HG02798 (cell line): ENCODE results near the gene CDKAL1.
A peak's percentile ranks its signal among the peaks of the same experiment; 100 is the strongest.
"Not testable (repeated sequence)": the region's sequence is repeated elsewhere in the genome, so short reads cannot be mapped to it uniquely, and the experiment has no call there.

Experiments used
- ATAC-seq: cut with Tn5 transposase; IDR thresholded peaks from one replicate; pipeline ENCODE4 v1.9.1; 2021; ENCODE audit warnings: mild to moderate bottlenecking; ENCODE audit not compliant: unreplicated experiment, poor library complexity

Gene CDKAL1

DNA sequence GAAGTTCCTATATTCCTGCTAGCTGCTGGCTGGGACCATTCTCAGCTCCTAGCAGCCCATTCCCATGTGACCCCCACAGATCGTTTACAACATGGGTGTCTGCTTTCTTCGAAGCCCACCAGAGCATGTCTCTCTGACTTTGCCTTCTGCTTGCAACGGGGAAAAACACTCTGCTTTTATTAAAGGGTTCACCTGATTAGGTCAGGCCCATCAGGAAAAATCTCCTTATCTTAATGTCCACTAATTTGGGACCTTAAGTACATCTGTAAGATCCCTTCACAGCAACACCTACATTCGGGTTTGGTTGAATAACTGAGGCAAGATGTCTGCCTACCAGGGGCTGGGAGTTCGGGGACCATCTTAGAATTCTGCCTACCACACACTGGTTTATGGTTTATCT is 496.9 kb downstream of the CDKAL1 start:
- no peak for ATAC-seq

DNA sequence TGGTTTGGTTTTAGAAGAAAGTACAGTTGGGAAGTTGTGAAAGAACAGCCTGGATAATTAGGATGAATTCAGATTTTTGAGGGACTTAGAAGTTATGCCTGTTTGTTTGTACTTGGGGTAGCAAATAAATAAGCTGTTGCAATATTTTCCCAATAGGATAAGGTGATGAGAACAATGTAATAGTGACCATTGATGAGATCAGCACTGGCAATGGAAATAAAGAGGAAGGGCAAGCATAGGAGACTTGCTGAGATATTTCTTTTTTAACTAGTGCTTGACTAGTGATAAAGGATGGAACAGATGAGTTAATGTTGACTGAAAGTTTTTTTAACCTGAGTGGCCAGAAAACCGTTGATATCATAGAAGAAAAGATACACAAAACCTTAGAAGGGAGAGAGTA is 498.8 kb downstream of the CDKAL1 start:
- no peak for ATAC-seq

DNA sequence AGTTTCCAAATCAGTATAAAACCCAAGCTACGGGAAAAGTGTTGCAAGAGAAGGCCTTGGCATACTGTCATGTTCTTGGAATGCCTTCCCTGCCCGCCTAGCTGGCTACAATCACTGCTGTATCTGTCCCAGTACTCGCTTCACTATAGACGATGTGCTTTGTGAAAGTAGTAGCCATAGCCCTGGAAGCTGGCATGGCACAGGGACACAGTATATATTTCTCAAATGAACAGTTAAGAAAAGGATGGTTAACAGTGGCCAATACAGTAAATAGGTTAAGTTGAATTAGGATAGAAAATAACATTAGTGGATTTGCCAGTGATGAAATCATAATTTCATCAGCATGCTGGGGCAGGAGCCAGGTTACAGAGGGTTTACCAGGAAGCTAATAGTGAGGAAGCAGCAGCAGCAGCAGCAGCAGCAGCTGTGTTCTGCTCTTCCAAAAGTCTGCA is 499.3 kb downstream of the CDKAL1 start:
- no peak for ATAC-seq

DNA sequence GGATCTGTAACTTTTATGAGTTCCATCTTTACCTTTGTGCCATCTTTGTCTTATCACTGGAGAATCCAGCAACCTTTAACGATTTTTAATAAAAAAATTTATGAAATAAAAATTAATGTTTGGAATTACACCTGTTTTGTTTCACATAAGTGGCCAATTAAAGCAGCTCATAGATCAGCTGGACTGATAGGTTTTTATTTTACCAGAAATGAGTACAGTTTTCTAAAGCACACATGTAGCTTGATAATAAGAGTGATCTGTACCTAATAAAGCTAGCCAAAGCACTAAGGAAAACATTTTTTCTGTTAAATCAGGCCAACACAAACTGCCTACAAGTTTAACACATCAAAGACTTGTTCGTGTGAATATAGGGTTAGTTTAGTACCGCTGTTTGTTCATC is 500.1 kb downstream of the CDKAL1 start:
- no peak for ATAC-seq

DNA sequence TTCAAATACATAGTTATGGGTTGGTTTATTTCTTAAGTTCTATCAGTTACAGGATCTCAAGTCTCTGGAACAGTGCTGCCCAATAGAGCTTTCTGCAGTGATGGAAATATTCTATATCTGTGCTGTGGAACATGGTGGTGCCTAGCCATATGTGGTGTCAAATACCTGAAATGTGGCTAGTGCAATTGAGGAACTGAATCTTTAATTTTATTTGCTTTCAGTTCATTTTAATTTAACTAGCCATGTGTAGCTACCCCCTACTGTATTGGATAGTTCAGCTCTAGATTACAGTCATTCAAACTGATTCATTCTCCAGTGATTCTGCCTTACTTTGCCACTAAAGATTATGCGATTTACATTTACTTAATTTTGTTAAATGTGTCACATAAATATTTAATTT is 503.2 kb downstream of the CDKAL1 start:
- ATAC-seq: peak; percentile 58

DNA sequence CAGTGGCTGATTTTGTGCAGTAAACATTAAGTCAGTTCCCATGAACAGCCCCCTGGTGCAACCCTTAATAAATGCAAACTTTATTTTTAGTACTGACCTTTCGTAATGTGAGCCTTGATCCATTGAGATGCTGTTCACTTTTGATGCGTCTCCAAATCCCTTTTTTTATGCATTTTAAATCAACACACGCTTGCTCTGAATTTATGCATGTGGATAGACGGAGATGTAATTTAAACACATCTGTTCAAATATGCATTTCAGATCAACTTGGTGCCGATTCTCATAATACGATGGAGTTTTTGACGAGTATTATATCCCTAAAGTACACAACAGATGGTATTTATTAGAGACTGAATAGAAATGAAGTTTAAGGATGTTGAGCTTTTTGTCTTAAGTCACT is 505.7 kb downstream of the CDKAL1 start:
- no peak for ATAC-seq

DNA sequence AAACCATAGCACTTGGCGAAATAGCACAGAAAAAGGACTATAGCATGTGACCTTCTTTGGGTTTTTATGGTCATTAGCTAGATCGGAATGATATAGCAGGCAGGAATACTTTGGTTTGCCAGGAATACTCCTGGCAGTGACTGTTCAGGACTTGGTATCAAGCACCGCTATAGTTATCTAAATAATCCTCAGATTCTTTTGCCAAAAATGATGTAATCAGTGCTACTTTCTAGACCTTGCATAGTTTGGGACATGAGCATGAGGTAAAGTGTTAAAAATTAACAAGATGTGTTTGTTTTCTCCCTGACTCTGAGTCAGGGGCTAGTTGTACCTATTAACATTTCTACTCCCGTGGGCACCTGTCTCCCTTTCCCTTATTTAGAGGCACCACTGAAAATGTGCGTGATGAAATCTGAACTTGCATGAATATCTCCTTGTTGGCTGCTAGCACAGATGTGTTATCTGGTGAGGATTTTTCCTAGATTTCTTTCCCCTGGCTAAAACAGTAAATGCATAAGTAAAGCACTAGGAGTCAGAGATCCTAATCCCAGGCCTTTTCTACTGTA is 511.0 kb downstream of the CDKAL1 start:
- ATAC-seq: no peak

DNA sequence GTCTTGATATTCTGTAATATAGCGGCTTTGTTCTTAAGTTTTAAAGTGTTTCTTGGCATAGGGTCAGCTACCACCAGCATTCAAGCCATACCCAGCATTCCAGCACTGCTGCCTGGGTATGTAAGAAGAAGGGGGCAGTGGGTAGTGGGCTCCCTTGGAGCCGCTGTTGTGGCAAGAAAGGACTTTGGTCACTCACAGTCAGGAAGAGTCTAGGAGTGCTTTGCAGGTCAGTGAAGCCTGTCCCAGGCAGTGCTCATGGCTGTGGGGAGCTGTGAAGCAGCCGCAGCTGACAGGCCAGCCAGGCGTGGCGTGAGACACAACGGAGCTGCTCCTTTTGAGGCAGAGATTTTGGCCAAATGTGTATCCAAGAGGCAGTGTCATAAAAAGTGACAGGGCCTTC is 512.0 kb downstream of the CDKAL1 start:
- no peak for ATAC-seq

DNA sequence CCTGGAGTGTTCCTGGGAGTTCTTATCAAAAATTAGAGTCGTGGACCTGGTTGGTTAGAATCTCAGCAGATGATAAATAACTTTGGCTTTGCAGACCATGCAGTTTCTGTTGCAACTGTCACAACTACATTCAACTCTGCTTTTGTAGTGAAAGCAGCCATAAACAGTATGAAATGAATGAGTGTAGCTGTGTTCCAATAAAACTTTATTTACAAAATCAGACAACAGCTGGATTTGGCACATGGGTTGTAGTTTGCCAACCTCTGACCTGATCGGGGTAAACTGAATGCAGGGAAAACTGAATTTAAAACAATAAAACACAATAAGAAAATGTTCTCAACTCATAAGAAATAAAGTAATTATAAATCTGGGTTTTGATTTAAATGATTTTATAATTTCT is 513.8 kb downstream of the CDKAL1 start:
- no peak for ATAC-seq

DNA sequence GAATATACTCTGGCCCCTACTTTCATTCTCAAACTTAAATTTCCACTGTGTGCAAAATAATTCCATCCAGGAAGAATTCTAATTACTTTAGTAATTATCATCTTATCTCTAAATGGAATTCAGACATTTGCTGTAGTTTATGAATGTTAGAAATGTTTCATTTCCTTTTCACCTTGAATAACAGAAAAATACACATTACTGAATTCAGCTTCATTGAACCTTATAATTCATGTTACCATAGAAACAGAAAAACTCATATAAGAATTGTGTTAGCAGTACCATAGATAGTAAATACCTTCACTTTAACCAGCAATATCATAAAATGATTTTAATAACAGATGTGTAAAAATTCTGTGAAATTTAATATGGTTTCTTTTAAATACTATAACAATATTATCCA is 514.9 kb downstream of the CDKAL1 start:
- no peak for ATAC-seq

DNA sequence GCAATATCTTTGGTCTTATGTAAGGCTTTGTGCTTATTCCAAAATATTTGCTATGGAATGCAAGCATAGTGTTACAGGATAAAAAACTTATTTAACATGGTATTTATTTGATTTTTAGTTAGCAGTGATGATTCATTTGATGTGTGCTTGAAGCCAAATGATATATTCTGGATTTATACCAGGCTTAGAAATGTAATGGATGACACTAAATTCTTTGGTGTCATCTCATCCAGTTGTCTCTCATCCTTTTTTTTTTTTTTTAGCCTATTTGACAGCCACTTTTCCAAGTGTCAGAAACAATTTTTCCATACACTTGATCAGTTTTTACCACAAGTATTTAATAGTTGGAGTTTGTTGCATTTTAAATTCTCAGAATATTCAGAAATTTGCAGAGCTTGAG is 515.3 kb downstream of the CDKAL1 start:
- ATAC-seq: no peak

DNA sequence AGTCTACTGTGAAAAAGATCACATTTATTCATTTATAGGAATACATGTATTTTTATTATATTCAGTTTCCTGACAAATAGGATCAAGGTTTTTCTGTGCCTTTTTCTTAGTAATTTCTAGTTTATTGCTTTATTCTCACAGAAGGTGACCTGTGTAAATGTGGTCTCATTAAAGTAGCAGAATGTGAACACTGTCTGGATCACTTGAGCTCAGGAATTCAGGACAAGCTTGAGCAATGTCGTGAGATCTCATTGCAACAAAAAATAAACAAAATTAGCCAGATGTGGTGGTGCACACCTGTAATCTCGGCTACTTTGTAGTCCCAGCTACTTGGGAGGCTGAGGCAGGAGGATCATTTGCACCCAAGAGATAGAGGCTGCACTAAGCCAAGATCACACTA is 516.7 kb downstream of the CDKAL1 start:
- no peak for ATAC-seq

DNA sequence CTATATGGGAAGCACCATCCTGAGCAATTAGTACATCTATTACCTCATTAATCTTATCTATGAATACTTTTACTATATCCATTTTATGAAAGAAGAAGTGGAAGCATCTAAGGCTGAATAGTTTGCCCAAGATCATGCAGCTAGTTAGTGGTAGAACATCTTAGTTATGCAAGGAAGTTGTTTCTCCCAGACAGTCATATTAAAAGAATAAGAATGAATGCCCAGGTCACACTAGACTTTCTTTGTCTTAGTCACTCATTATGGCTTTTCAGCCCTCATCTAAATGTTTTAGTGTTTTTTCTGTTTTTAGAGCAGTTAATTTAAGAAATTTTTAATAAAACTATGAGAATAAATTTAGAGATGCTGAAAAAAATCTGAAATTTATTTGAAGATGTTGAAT is 517.5 kb downstream of the CDKAL1 start:
- ATAC-seq: no peak

DNA sequence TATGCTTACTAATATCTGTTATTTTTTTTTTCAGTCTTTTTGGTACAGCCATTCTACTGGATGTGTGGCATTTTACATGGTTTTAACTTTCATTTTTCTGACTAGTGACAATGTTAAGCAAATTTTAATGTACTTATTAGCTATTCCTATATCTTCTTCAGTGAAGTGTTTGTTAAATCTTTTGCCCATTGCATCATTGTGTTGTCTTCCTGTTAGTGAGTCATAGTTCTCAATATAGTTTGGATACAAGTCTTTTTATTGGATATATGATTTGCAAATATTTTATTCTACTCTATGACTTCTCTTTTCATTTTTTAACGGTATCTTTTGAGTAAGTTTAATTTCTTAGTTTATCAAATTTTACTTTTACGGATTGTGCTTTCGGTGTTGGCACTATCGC is 519.4 kb downstream of the CDKAL1 start:
- ATAC-seq: no peak

DNA sequence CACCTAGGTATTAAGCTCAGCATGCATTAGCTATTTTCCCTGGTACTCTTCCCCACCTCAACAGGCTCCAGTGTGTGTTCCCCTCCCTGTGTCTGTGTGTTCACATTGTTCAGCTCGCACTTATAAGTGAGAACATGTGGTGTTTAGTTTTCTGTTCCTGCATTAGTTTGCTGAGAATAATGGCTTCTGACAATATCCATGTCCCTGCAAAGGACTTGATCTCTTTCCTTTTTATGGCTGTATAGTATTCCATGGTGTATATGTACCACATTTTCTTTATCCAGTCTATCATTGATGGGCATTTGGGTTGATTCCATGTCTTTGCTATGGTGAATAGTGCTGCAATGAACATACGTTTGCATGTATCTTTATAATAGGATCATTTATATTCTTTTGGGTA is 521.2 kb downstream of the CDKAL1 start:
- not testable (repeated sequence) for ATAC-seq

DNA sequence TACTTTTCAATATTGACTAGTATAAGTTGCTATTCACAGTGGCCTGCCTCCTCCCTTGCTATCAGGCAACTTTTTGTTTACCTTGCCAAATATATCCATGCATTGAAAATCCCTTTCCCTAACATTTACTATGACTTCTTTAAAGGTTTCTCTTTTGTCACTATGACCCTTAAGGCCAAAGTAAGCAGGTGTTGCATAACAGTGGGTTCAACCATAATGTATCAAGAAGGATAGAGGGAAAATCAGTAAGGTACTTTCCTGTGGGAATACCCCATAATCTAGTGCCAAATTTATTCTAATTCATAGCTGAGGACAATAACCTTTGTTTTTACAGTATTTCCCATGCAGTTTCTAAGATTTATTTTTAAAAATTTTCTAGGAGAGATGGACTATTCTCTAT is 527.6 kb downstream of the CDKAL1 start:
- ATAC-seq: no peak

DNA sequence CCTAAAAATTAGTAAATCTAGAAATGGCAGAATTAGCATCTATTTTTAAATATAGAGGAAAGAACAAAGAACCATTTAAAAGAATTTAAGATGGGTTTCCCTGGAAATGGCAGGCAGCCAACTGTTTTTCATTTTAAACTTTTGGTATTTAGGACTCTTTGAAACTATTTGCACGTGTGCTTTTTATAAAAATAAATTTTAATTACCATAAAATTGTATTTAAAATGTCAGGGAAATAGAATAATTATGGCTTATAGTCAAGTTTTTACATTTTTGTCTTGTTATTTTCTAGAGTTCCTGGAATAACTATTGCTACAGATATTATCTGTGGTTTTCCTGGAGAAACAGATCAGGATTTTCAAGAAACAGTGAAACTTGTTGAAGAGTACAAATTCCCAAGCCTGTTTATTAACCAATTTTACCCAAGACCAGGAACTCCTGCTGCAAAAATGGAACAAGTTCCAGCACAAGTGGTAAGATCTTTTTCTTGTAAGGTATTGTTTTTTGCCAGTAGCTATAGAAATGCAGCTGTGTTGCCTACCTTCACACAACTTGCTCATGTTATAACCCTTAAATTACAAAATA is 530.6 kb downstream of the CDKAL1 start:
- no peak for ATAC-seq

DNA sequence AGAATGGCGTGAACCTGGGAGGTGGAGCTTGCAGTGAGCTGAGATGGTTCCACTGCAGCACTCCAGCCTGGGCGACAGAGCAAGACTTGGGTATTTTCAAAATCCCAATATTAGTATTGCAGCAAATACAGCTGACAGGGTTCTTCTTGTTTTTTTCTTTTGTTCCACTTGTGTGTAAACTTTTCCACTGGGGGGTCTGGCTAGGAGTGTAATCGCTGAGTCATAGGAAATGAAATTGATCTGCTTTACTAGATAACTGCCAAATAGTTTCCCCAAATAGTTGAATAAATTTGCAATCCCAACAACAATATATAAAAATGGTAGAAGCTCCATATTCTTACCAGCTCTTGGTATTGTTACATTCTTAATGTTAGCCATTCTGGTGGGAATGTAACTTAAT is 533.3 kb downstream of the CDKAL1 start:
- ATAC-seq: no peak

DNA sequence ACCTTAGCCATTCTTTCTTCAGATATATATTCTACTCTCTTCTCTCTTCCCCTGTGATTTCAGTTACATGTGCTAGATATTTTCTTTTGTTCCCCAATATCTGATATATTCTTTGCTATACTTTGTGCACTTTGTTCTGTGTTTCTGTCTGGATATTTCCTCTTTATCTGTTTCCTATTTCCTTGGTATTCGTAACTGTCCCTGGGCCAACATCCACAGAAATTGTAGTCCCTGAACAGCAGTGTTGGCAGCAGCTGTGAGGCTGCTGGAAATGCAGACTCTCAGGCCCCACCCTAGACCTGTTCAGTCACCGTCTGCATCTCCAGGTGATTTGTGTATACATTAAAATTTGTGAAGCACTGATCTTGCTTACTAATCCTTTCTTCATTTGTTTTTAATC is 536.4 kb downstream of the CDKAL1 start:
- ATAC-seq: no peak

DNA sequence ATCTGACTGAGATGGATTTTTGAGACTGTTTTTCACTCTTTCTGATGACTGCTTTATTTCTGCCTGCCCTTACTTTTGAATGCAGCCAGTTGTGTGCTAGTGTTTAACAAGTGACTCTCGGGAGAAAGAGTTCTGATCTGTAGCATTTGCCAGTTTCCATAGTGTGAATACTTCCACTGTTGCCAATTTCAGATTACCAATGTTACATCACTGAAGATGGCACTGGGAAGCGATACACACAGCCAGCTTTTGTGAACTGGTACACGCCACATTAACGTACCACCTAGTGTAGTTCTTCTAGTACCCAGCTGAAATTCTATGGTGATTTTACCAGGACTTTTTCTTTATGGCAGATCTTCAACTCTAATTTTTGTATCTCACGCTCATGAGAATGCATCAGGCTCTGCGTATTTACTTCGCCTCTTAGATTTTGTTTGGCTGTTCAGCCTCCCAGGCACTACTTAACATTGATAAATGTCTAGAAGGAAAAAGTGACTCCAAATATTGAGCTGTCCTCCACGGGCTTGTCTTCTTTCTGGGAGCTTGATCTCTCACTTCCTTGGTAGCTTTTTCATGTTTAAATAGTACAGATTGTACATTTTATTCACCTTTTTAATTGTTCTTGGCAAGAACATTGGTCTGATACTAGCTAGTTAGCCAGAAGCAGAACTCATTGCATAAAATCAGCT is 537.7 kb downstream of the CDKAL1 start:
- ATAC-seq: no peak

DNA sequence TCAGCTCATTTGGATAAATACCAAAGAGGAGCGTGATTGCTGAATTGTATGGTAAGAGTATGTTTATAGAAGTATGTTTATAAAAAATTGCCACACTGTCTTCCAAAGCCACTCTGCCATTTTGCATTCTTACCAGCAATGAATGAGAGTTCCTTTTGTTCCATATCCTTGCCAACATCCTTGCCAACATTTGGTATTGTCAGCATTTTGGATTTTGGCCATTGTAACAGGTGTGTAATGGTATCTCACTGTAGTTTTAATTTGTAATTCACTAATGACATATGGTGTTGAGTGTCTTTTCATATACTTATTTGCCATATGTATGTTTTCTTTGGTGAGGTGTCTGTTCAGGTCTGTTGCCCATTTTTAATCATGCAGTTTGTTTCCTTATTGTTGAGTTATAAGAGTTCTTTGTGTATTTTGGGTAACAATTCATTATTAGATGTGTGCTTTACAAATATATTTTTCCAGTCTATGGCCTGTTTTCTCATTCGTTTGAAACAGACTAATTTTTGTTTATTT is 539.1 kb downstream of the CDKAL1 start:
- ATAC-seq: no peak

DNA sequence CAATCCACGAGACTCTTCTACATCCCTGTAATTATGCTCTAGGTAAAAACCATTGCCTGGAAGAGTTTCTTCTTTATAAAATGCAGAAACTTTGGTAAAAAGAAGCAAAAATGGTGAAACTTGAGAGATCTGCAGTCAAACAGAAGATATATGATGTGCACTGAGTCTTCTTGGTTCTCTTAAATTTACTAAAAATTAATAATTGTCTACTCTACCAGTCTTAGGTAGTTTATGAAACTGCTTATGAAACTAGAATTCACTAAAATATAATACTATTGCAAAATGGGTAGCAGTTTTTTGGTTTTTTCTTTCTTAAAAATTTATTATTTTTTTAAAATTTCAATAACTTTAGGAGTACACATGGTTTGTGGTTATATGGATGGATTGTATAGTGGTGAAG is 540.2 kb downstream of the CDKAL1 start:
- no peak for ATAC-seq
